Measurements from ENCODE around the gene DNAJC1.
"Not testable (repeated sequence)": the region's sequence is repeated elsewhere in the genome, so short reads cannot be mapped to it uniquely, and the experiment has no call there.

The DNAJC1 gene

GRCh38 chr10:21895932-21896331 is 107.6 kb downstream of the DNAJC1 start:
- FAIRE-seq: no peak

GRCh38 chr10:21894648-21895342 is 108.7 kb downstream of the DNAJC1 start:
- FAIRE-seq: no peak

- no peak for FAIRE-seq
Measured at GRCh38 chr10:21891439-21891838, 112.1 kb downstream of the DNAJC1 start.

GRCh38 chr10:21889477-21890275 is 113.9 kb downstream of the DNAJC1 start:
- FAIRE-seq: no peak

- no peak for FAIRE-seq
Measured at GRCh38 chr10:21888959-21889358, 114.6 kb downstream of the DNAJC1 start.

GRCh38 chr10:21885940-21886339 is 117.6 kb downstream of the DNAJC1 start:
- FAIRE-seq: no peak

- no peak for FAIRE-seq
Measured at GRCh38 chr10:21873198-21873597, 130.3 kb downstream of the DNAJC1 start.

- FAIRE-seq: not testable (repeated sequence)
Measured at GRCh38 chr10:21872771-21873170, 130.8 kb downstream of the DNAJC1 start.

- no peak for FAIRE-seq
Measured at GRCh38 chr10:21870849-21871248, 132.7 kb downstream of the DNAJC1 start.

- FAIRE-seq: not testable (repeated sequence)
Measured at GRCh38 chr10:21869087-21869486, 134.4 kb downstream of the DNAJC1 start.

- no peak for FAIRE-seq
Measured at GRCh38 chr10:21860718-21861117, 142.8 kb downstream of the DNAJC1 start.

GRCh38 chr10:21858455-21858854 is 145.1 kb downstream of the DNAJC1 start:
- FAIRE-seq: no peak

- FAIRE-seq: no peak
Measured at GRCh38 chr10:21849607-21850006, 153.9 kb downstream of the DNAJC1 start.

GRCh38 chr10:21843645-21844044 is 159.9 kb downstream of the DNAJC1 start:
- FAIRE-seq: no peak

GRCh38 chr10:21841273-21841672 is 162.3 kb downstream of the DNAJC1 start:
- FAIRE-seq: not testable (repeated sequence)

GRCh38 chr10:21837487-21837886 is 166.0 kb downstream of the DNAJC1 start:
- FAIRE-seq: not testable (repeated sequence)

GRCh38 chr10:21834574-21834973 is 169.0 kb downstream of the DNAJC1 start:
- not testable (repeated sequence) for FAIRE-seq

GRCh38 chr10:21832821-21833130 is 170.8 kb downstream of the DNAJC1 start:
- no peak for FAIRE-seq

GRCh38 chr10:21831986-21832820 is 171.3 kb downstream of the DNAJC1 start:
- FAIRE-seq: no peak

- no peak for FAIRE-seq
Measured at GRCh38 chr10:21830037-21830436, 173.5 kb downstream of the DNAJC1 start.

GRCh38 chr10:21827308-21827707 is 176.2 kb downstream of the DNAJC1 start:
- FAIRE-seq: no peak

GRCh38 chr10:21826725-21827124 is 176.8 kb downstream of the DNAJC1 start:
- FAIRE-seq: no peak

- FAIRE-seq: no peak
Measured at GRCh38 chr10:21825345-21825744, 178.2 kb downstream of the DNAJC1 start.

- FAIRE-seq: no peak
Measured at GRCh38 chr10:21824409-21824808, 179.1 kb downstream of the DNAJC1 start.
